CD4-positive, alpha-beta T cell treated with Interferon gamma for 1 hour (primary cell): Measurements from ENCODE around the gene WNT7A.
A peak's percentile ranks its signal among the peaks of the same experiment; 100 is the strongest.
"Not testable (repeated sequence)": the region's sequence is repeated elsewhere in the genome, so short reads cannot be mapped to it uniquely, and the experiment has no call there.

Experiments used
- DNase-seq: peaks from one replicate; pipeline ENCODE4 v3.0.0-alpha.2; 2020

WNT7A gene

GRCh38 chr3:13879946-13880810 is at the start of gene WNT7A:
Gene WNT7A (minus strand): TSS chr3:13880071. CDS start chr3:13879816, 255 bp downstream.
- peak; percentile 55 for DNase-seq

- not testable (repeated sequence) for DNase-seq
Observed at GRCh38 chr3:13928741-13929140, 48.9 kb upstream of the WNT7A start.

GRCh38 chr3:13927295-13927694 is 47.4 kb upstream of the WNT7A start:
- DNase-seq = no peak

- DNase-seq = no peak
Observed at GRCh38 chr3:13916375-13916774, 36.5 kb upstream of the WNT7A start.

GRCh38 chr3:13902648-13903238 is 22.9 kb upstream of the WNT7A start:
- no peak for DNase-seq

- DNase-seq = no peak
Observed at GRCh38 chr3:13901935-13902584, 22.2 kb upstream of the WNT7A start.

GRCh38 chr3:13898346-13898745 is 18.5 kb upstream of the WNT7A start:
- DNase-seq = no peak

GRCh38 chr3:13896473-13897154 is 16.7 kb upstream of the WNT7A start:
- peak; percentile 49 for DNase-seq

GRCh38 chr3:13895155-13896105 is 15.6 kb upstream of the WNT7A start:
- DNase-seq = peak; percentile 94

- no peak for DNase-seq
Observed at GRCh38 chr3:13894807-13895154, 14.9 kb upstream of the WNT7A start.

GRCh38 chr3:13894096-13894806 is 14.4 kb upstream of the WNT7A start:
- no peak for DNase-seq

GRCh38 chr3:13892304-13892703 is 12.4 kb upstream of the WNT7A start:
- DNase-seq = no peak

- peak; percentile 3 for DNase-seq
Observed at GRCh38 chr3:13891492-13892073, 11.7 kb upstream of the WNT7A start.

GRCh38 chr3:13891017-13891392 is 11.1 kb upstream of the WNT7A start:
- no peak for DNase-seq

- DNase-seq = peak; percentile 15
Observed at GRCh38 chr3:13890377-13891016, 10.6 kb upstream of the WNT7A start.

- DNase-seq = no peak
Observed at GRCh38 chr3:13888576-13888975, 8.7 kb upstream of the WNT7A start.

- no peak for DNase-seq
Observed at GRCh38 chr3:13887495-13888300, 7.8 kb upstream of the WNT7A start.

GRCh38 chr3:13886593-13887129 is 6.8 kb upstream of the WNT7A start:
- DNase-seq = no peak

GRCh38 chr3:13885704-13886010 is 5.8 kb upstream of the WNT7A start:
- no peak for DNase-seq
